ENCODE measurements around the gene SV2C.

DNA sequence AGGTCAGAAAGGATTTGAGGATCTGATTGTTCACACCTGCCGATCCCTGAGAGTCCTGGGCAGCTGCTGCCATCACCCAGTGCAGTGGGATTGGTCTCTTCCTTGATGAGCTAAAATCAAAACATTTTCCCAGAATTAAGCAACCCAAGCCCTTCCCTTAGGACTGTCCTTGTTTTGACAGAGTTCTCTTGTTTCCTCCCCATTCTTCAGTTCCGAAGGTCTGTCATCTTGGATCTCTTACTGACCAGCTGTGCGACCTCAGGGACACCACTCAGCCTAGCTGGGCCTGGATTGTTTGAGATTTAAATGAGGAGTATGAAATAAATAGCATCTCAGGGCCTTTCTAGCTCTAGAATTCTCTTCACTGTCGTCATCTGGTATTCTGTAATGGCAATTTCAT lies 229.6 kb downstream of the SV2C start:
- TF ChIP-seq, protein P1, sequence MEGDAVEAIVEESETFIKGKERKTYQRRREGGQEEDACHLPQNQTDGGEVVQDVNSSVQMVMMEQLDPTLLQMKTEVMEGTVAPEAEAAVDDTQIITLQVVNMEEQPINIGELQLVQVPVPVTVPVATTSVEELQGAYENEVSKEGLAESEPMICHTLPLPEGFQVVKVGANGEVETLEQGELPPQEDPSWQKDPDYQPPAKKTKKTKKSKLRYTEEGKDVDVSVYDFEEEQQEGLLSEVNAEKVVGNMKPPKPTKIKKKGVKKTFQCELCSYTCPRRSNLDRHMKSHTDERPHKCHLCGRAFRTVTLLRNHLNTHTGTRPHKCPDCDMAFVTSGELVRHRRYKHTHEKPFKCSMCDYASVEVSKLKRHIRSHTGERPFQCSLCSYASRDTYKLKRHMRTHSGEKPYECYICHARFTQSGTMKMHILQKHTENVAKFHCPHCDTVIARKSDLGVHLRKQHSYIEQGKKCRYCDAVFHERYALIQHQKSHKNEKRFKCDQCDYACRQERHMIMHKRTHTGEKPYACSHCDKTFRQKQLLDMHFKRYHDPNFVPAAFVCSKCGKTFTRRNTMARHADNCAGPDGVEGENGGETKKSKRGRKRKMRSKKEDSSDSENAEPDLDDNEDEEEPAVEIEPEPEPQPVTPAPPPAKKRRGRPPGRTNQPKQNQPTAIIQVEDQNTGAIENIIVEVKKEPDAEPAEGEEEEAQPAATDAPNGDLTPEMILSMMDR (IDR thresholded peaks at IDR 0.05; ENCODE audit: low read depth, low read length, missing input control): no peak
- no peak for TF ChIP-seq RAD21 (IDR thresholded peaks at IDR 0.05)
- TF ChIP-seq, protein P2, sequence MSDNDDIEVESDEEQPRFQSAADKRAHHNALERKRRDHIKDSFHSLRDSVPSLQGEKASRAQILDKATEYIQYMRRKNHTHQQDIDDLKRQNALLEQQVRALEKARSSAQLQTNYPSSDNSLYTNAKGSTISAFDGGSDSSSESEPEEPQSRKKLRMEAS (IDR thresholded peaks at IDR 0.05): no peak

All from liver (tissue), 3 donors.